ENCODE results near the gene GAS2.

The GAS2 gene

DNA sequence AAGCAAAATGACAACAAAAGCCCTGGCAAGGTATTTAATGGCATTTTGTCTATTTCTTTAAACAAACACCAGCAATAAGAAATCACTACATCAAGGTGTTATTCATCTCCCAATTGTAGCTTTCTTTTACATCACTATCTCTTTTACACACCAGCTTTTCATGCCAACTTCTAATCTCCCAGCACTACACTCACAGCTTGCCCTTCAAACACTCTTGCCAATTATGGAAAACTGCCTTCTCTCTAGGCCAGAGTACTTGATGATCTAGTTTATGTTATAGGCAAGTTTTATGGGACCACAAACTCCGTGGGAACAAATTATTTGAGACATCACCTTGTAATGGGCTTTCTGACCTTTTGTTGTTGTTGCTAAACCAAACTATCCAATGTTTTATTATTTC is 101.9 kb downstream of the GAS2 start:
- Histone ChIP-seq H3K4me3 (ENCODE audit: low read depth in 1 of 2, low read length in 1 of 2) (no peak overlapping the region), H3K36me3 (no peaks in the 10 kb centered on the region), H3K9me3 (no peaks in the 10 kb centered on the region), H3K27ac (no peak overlapping the region), H3K27me3 (no peaks in the 10 kb centered on the region), H3K4me1 (ENCODE audit: control insufficient read depth in 1 of 2, insufficient read depth in 1 of 2, low read depth in 1 of 2, low read length in 1 of 2) (no peaks in the 10 kb centered on the region)
- TF ChIP-seq, protein P1, sequence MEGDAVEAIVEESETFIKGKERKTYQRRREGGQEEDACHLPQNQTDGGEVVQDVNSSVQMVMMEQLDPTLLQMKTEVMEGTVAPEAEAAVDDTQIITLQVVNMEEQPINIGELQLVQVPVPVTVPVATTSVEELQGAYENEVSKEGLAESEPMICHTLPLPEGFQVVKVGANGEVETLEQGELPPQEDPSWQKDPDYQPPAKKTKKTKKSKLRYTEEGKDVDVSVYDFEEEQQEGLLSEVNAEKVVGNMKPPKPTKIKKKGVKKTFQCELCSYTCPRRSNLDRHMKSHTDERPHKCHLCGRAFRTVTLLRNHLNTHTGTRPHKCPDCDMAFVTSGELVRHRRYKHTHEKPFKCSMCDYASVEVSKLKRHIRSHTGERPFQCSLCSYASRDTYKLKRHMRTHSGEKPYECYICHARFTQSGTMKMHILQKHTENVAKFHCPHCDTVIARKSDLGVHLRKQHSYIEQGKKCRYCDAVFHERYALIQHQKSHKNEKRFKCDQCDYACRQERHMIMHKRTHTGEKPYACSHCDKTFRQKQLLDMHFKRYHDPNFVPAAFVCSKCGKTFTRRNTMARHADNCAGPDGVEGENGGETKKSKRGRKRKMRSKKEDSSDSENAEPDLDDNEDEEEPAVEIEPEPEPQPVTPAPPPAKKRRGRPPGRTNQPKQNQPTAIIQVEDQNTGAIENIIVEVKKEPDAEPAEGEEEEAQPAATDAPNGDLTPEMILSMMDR (IDR thresholded peaks at IDR 0.05): no peak

DNA sequence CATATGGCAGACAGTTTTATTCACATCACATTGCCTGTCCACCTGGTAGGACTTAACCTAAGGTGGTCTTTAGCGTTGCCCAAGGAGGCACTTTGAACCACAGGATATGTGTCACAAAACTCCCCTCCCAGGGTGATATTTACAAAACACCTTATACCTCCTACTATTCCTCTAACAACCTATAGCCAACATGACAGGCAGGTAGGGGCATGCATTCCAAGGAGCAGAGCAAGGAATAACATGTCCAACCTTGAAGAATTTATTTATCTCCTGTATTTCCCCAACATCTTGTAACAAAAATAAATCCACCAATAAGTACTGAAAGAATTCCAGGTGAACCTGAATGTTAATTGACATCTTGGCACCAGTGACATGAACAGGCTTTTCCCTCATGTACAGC is 102.7 kb downstream of the GAS2 start:
- Histone ChIP-seq H3K27me3 (no peaks in the 10 kb centered on the region), H3K36me3 (no peaks in the 10 kb centered on the region), H3K27ac (no peak overlapping the region), H3K4me3 (ENCODE audit: low read depth in 1 of 2, low read length in 1 of 2) (no peak overlapping the region), H3K4me1 (ENCODE audit: control insufficient read depth in 1 of 2, insufficient read depth in 1 of 2, low read depth in 1 of 2, low read length in 1 of 2) (no peaks in the 10 kb centered on the region), H3K9me3 (no peaks in the 10 kb centered on the region)
- TF ChIP-seq, protein P1 (IDR thresholded peaks at IDR 0.05): no peak

DNA sequence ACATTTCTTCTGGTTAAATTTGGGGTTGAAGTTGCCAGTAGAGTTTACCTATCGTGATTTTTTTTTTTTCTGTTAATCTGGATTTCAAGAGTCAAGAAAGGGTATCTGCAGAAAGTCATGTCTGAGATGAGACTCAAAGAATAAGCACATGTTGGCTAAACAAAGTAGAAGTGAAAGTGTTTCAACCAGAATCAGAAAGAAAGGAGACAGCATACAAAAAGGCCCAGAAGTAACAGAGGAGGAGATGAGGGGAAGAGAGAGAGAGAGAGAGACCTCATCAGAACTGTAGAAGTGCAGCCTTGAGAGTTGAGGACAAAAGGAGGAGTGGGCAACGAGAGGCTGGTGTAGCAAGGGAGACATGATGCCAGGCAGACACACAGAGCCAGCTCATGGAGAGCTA is 108.3 kb downstream of the GAS2 start:
- no peak overlapping the region for H3K27ac ChIP-seq
- no peaks in the 10 kb centered on the region for H3K9me3 ChIP-seq
- H3K27me3 ChIP-seq: no peaks in the 10 kb centered on the region
- H3K36me3 ChIP-seq: no peaks in the 10 kb centered on the region
- H3K4me3 ChIP-seq (ENCODE audit: low read depth in 1 of 2, low read length in 1 of 2): no peak overlapping the region
- TF ChIP-seq, protein P1 (IDR thresholded peaks at IDR 0.05): no peak
- peaks cover 0 to 9% of the 10 kb centered on the region in 2 experiments for H3K4me1 ChIP-seq (ENCODE audit: control insufficient read depth in 1 of 2, insufficient read depth in 1 of 2, low read depth in 1 of 2, low read length in 1 of 2)

DNA sequence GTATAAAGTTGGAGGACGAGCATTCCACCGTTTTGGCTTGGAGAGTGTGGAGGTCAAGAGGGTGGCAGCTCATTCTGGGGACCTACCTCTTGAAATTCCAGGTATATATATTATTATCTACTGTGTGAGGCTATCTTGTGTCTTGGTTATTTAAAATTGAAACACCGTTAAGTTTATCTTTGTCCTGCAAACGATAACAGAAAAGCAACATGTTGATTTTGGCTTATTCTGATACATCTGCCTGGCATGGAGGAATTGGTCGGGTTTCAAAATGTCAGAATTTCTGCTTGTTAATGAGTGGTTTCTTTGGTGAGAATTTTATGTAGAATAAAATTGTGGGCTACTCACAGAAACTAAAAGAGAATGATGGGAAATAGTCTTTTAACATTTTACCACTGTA is 108.8 kb downstream of the GAS2 start:
- Histone ChIP-seq H3K4me3 (ENCODE audit: low read depth in 1 of 2, low read length in 1 of 2) (no peak overlapping the region), H3K27me3 (no peaks in the 10 kb centered on the region), H3K36me3 (no peaks in the 10 kb centered on the region), H3K27ac (no peak overlapping the region), H3K9me3 (no peaks in the 10 kb centered on the region), H3K4me1 (ENCODE audit: control insufficient read depth in 1 of 2, insufficient read depth in 1 of 2, low read depth in 1 of 2, low read length in 1 of 2) (peaks cover 0 to 9% of the 10 kb centered on the region in 2 experiments)
- TF ChIP-seq, protein P1 (IDR thresholded peaks at IDR 0.05): no peak

DNA sequence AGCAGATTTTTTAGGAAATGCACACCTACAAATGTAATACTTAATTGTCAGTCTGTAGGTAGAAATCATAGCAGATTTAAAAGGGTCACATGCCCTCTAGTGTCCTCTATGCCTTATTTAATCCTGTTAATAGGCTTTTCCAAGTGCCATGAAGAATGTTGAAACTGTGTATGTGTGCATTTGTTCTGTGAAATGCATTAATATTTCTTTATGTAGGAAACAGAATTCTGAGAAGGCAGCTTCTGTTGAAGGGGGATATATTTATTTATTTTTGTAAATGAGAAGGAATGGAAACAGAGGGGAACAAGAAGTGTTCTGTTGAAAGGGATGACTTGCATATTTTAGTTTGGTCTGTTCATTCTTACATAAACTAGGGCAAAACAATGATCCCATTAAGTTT is 112.2 kb downstream of the GAS2 start:
- no peaks in the 10 kb centered on the region for H3K36me3 ChIP-seq
- H3K4me1 ChIP-seq (ENCODE audit: control insufficient read depth in 1 of 2, insufficient read depth in 1 of 2, low read depth in 1 of 2, low read length in 1 of 2): peaks cover 0 to 13% of the 10 kb centered on the region in 2 experiments
- H3K9me3 ChIP-seq: no peaks in the 10 kb centered on the region
- TF ChIP-seq, protein P1 (IDR thresholded peaks at IDR 0.05): no peak
- no peak overlapping the region for H3K4me3 ChIP-seq (ENCODE audit: low read depth in 1 of 2, low read length in 1 of 2)
- H3K27ac ChIP-seq: no peak overlapping the region
- H3K27me3 ChIP-seq: no peaks in the 10 kb centered on the region

DNA sequence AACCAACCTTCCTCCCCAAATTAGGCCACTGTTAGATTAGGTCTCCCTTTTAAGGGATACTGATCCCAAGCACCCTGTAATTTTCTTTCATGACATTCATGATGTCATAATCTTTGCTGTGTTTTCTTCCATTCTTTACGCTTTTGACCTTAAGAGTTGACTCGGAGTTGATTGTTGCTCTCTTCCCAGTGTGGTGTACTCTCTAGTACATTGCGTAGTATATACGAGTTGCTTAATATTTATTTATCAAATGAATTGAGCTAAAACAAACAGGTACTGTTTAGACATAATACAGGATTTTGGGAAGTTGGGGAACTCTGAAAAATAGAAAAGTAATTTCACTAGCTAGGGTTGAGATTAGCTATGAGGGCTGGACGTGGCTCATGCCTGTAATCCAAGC is 113.4 kb downstream of the GAS2 start:
- H3K27me3 ChIP-seq: no peaks in the 10 kb centered on the region
- H3K4me3 ChIP-seq (ENCODE audit: low read depth in 1 of 2, low read length in 1 of 2): no peak overlapping the region
- no peaks in the 10 kb centered on the region for H3K9me3 ChIP-seq
- TF ChIP-seq, protein P1 (IDR thresholded peaks at IDR 0.05): no peak
- H3K36me3 ChIP-seq: no peaks in the 10 kb centered on the region
- peaks cover 0 to 13% of the 10 kb centered on the region in 2 experiments for H3K4me1 ChIP-seq (ENCODE audit: control insufficient read depth in 1 of 2, insufficient read depth in 1 of 2, low read depth in 1 of 2, low read length in 1 of 2)
- H3K27ac ChIP-seq: no peak overlapping the region
